Gastroesophageal sphincter (tissue), 3 donors: ENCODE measurements around the gene SLC38A10.

Source experiments
- CTCF ChIP-seq, 4 experiments: fragments of 200-600 bp in 2 of 4; fragments of 450-650 bp in 2 of 4; sonication (generic) in 1 of 4; IDR thresholded peaks; one replicate each; pipeline ENCODE4 v1.5.1; 2017 to 2019; ENCODE audit warnings: antibody characterized with exemption in 4 of 4, mild to moderate bottlenecking in 2 of 4, moderate library complexity in 2 of 4
- EP300 ChIP-seq: sonication (generic); formaldehyde crosslinking; IDR thresholded peaks from one replicate; pipeline ENCODE4 v1.6.1; 2017; ENCODE audit warnings: antibody characterized with exemption, mild to moderate bottlenecking
- POLR2A ChIP-seq, 2 donors: fragments of 450-650 bp; IDR thresholded peaks; one replicate each; pipeline ENCODE4 v1.6.1; 2017; ENCODE audit warnings: antibody characterized with exemption in 2 of 2, mild to moderate bottlenecking in 2 of 2, moderate library complexity in 1 of 2
- POLR2AphosphoS5 ChIP-seq: sonication (generic); formaldehyde crosslinking; IDR thresholded peaks from one replicate; pipeline ENCODE4 v1.6.1; 2017; ENCODE audit warnings: antibody characterized with exemption

GRCh38 chr17:81263371-81264181 is 31.5 kb downstream of the SLC38A10 start:
- TF ChIP-seq CTCF (IDR thresholded peaks at IDR 0.05): no peak
- TF ChIP-seq POLR2A (IDR thresholded peaks at IDR 0.05): no peak
- no peak for TF ChIP-seq EP300
- TF ChIP-seq POLR2AphosphoS5: no peak
